ENCODE data around the gene TOR2A.

TOR2A gene

GRCh38 chr9:127693697-127694096, 41.4 kb downstream of the TOR2A start:
- DNase-seq = no peak

GRCh38 chr9:127693143-127693542, 42.0 kb downstream of the TOR2A start:
- no peak for DNase-seq

GRCh38 chr9:127692071-127692470, 43.0 kb downstream of the TOR2A start:
- DNase-seq = no peak

- DNase-seq = no peak
Observed at GRCh38 chr9:127690735-127691134, 44.4 kb downstream of the TOR2A start.

GRCh38 chr9:127689329-127690000, 45.6 kb downstream of the TOR2A start:
- DNase-seq = no peak

- DNase-seq = no peak
Observed at GRCh38 chr9:127686461-127687393, 48.4 kb downstream of the TOR2A start.

GRCh38 chr9:127684576-127684975, 50.5 kb downstream of the TOR2A start:
- DNase-seq = no peak

- DNase-seq = no peak
Observed at GRCh38 chr9:127683723-127684122, 51.4 kb downstream of the TOR2A start.

- no peak for DNase-seq
Observed at GRCh38 chr9:127682351-127683136, 52.5 kb downstream of the TOR2A start.
